Dermis blood vessel endothelial cell (primary cell): ENCODE measurements around the gene OR13F1. TPM values are rescaled to one million over a fixed set of nuclear protein-coding genes. Genes with fewer than 3 reads are reported as not detected.
"Not testable (repeated sequence)": the region's sequence is repeated elsewhere in the genome, so short reads cannot be mapped to it uniquely, and the experiment has no call there.

ENCODE experiments used
- DNase-seq: peaks from one replicate; pipeline ENCODE4 v3.0.0; 2010
- total RNA-seq: library from RNA; depleted of rRNA; stranded (reverse); fragments of >200 nt; gene quantifications from 2 replicates; pipeline ENCODE4 v1.2.3, GENCODE V29; 2014

Gene OR13F1, protein sequence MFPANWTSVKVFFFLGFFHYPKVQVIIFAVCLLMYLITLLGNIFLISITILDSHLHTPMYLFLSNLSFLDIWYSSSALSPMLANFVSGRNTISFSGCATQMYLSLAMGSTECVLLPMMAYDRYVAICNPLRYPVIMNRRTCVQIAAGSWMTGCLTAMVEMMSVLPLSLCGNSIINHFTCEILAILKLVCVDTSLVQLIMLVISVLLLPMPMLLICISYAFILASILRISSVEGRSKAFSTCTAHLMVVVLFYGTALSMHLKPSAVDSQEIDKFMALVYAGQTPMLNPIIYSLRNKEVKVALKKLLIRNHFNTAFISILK
- total RNA-seq: not detected in 2 replicates

DNA sequence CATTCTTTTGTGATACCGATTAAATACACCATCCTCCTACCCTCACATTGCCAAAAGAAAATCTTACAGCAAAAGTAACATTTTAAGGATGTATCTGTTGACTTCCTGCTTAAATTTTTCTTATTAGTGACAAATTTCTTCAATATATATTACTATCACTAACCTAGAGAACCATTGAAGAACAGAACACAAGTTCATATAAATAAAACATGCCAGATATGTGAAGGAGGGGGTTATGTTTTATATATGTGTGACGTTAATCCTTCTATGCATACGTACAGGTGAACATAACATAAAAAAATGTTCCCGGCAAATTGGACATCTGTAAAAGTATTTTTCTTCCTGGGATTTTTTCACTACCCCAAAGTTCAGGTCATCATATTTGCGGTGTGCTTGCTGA lies at the start of gene OR13F1:
Gene OR13F1 (plus strand): TSS at position 301 of the 400 bp plus-strand sequence. CDS start 0 bp downstream, at position 301.
- DNase-seq: no peak

DNA sequence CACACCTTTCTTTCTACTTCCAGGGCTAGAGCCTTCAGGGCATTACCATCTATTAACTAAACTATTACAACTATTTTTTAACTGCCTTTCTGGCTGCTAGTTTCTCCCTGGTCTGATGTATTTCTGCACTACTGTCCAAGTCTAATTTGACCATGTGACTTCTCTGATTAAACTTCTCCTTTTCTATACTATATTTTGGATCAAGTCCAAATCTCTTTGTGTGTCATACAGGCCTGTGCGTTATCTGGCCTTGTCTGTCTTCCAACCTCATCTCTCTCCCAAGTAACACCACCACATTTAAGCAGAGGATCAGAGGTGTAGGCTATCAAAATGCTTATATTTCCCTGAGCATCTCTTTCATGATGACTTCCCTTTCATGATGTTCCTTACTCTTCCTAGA lies 47.2 kb upstream of the OR13F1 start:
- DNase-seq: no peak

DNA sequence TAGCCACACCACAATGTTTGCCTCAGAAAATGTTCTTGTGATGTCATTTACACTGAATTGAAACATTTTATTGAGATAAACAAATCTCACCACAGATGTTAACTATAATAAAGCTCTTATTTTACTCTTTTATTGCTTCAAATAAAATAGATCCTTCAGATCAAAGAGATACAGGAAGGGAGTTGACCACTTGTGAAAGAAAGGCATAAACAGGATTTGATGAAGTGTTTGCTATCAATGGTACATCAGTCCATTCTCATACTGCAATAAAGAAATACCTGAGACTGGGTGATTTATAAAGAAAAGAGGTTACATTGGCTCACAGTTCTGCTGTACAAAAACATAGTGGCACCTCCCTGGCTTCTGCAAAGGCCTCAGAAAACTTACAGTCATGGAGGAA lies 40.2 kb upstream of the OR13F1 start:
- DNase-seq: no peak

DNA sequence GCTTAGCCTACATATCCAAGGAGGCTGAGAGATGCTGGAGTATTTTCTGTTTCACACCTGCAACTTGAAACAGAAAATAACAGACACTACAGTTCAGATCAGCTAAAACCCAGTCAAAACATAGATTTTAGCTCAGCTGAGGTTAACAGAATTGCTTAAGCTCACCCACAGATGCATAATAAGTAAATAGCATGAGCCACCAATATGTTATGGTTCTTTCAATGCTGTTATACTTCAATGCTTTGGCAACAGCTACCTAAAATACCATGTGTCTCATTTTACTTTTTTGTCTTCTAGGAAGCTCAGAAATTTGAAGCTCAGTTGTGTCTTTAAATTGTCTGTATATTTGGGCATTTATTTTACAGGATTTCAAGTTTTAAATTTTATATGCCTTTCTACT lies 35.8 kb upstream of the OR13F1 start:
- no peak for DNase-seq

DNA sequence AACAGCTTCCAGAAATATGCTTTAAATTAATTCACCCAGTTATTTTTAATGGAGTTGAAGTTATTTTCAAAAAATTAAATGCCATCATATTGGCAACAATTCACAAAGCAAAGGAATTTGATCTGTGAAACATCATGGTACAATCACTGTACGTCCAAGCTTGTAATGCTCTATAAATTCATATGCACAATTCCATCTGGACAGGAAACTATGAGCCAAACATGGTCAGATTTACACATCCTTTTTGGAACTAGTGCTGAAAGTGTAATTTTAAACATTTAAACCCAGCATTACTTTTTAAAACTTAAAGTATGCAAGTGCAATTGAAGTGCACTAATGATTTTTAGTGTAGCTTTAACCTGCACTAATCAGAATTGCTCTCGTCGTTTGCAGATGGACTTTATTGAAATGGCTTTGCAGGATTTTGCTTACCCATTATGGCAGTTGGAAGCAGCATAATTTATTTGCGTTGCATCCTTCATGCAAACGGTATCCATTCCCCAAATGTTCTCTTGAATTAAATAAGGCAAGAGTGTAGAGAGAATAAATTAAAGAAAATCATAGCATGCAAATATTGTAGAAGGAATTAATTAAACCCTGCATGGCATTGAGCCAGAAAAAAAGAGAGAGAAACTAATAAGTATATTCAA lies 21.0 kb upstream of the OR13F1 start:
- DNase-seq: no peak

DNA sequence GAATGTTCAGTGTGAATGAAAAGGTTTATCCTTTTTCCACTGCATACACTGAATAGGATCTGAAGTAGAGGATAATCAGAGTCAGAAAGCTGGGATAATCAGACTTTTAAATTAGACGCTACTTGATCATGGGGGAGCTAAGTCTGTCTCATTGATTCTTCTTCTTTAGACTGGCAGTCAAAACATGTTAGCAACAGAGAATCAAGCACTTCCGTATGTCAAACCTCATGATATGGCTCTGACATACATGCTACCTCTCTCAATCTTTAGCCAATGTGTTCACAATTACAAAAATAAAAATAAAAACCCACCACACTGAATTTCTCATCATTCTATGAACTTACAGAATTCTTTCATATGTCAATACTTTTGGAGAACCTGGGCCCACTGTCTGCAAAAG lies 19.0 kb upstream of the OR13F1 start:
- DNase-seq: no peak

DNA sequence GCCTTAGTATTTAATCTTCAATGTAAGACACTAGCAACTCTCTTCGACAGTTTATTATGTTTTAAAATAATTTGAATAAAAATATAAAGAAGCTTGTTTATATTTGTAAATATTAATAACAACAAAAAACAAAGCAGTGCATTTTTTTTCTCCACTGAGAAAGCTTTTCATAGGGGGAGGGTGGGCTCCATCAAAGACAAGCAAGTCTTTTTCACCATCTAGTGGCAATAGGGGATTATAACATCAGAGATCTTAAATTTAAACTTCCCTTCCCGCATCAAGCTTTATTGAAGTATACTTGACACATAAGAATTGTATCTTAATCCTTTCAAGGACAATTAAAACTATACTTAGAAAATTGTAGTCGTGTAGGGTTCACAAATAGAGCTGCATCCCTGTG lies 9.3 kb upstream of the OR13F1 start:
- DNase-seq: no peak

DNA sequence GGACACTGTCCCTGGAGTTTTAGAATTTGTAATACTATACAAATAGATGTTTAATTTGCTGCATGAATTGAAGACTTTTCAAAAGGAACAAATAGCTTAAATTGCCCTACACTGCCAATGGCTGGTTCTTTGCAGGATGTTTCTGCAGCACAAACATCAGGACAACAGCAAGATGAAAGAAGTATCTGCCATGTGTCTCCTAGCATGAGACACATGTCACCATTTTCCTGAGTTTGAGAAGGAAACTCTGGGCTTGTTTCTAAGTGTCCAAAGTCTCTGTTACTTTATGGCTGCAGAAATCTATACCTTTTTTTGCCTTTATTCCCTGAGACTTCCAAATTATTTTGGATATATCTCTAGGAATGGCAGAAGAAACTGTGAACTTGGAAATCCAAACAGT lies 623 bp upstream of the OR13F1 start:
- DNase-seq: no peak

DNA sequence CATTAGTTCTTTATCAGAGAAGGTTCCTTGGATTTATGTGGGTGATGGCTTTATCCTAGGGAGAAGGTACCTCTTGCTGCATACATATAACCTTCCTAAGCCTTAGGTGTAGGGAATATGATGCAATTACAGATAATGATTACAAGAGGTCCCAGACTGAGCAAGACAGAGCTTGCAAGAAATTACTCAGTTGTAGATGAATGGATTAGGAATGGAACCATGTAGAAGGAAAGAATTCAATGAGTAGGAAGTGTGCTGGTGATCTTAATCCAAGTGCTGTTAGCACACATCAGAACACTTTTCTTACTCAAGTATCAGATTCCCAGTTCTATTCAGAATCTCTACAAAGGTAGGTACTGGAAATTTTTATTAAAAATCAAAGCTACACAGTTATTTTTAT lies 2.5 kb downstream of the OR13F1 start:
- DNase-seq: no peak

DNA sequence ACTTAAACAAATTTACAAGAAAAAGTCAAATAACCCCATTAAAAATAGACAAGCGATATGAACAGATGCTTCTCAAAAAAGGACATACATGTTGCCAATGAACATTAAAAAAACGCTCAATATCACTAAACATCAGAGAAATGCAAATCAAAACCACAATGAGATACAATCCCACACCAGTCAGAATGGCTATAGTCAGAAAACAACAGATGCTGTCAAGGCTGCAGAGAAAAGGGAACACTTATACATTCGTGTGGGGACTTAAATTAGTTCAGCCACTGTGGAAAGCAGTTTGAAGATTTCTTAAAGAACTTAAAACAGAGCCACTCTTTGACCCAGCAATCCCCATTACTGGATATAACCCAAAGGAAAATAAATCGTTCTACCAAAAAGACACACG lies 10.8 kb downstream of the OR13F1 start:
- DNase-seq: no peak

DNA sequence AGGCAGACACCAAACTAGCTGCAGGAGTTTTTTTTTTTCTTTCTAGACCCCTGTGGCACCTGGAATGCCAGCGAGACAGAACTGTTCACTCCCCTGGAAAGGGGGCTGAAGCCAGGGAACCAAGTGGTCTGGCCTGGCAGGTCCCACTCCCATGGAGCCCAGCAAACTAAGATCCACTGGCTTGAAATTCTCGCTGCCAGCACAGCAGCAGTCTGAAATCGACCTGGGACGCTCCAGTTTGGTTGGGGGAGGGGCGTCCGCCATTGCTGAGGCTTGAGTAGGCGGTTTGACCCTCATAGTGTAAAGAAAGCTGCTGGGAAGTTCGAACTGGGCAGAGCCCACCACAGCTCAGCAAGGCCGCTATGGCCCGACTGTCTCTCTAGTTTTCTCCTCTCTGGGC lies 16.2 kb downstream of the OR13F1 start:
- DNase-seq: not testable (repeated sequence)

DNA sequence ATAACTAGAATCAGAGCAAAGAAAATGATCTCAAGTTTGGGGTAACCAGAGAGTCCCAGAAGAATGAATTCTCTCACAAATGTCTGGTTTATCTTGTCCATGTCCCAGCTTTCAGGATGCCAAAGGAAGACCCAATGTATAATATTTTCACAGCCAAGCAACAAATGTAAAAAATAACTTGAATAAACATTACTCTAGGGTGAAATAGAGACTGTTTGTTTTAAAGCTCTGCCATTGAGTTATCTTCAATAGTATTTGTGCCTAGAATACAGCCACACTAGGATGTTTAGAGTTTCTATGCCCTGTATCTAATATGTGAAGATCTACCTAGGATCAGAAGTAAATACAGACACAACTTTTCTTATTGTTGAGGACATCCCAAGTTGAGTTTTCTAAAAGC lies 23.0 kb downstream of the OR13F1 start, which contains the start of gene OR13C4:
Gene OR13C4 (minus strand): TSS at position 101 of the 400 bp plus-strand sequence. CDS start 0 bp downstream, at position 101.
- DNase-seq: no peak

DNA sequence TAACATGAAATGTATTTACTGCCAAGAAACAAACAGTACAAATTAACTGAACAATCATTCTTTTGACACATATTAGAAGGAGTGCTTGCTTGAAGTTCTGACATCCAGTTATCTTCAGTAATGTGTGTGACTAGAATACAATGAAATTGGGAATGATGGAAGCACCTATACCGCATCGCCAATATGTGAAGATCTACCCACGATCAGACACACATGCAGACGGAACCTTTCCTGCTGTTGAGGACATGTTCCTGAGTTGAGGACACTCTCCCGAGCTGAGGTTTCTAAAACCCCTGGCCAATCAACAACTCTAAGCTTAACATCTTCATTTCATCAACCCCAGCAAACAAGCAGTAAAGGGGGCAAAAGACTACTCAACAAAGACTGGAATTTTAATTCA lies 32.7 kb downstream of the OR13F1 start, which contains the start of gene OR13C3:
Gene OR13C3 (minus strand): TSS at position 101 of the 400 bp plus-strand sequence. CDS start 133 bp downstream, outside the sequence.
- DNase-seq: no peak

DNA sequence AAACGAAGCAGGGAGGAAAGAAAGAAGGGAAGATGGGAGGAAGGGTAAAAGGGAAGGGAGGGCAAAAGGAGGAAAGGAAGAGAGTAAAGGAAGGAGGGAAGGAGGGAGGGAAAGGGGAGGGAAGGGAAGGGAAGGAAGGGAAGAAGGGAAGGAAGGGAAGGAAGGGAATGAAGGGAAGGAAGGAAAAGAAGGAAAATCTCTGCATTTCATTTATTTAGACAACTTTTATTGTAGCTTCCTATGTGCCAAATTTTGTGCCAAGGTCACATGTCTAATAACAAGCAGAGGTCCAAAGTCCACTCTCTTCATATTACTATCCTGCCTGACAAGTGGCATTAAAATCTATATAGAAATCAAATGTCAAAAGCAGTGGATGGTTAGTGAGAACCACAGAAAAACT lies 35.2 kb downstream of the OR13F1 start:
- DNase-seq: no peak

DNA sequence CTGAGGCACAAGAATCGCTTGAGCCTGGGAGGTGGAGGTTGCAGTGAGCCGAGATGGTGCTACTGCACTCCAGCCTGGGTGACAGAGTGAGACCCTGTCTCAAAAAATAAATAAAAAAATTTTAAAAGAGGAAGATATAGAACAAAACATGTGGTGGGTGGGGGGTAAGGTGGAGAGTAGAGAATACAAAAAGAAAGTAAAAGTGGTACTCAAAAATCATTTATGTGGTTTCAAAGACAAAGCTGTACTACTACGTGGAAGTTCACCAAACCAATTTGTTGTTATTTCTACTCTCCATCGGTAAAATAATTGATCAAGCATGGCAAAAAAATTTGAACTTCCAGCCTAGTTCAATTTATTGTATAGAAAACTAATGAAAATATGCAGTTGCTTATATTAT lies 40.6 kb downstream of the OR13F1 start:
- DNase-seq: no peak

DNA sequence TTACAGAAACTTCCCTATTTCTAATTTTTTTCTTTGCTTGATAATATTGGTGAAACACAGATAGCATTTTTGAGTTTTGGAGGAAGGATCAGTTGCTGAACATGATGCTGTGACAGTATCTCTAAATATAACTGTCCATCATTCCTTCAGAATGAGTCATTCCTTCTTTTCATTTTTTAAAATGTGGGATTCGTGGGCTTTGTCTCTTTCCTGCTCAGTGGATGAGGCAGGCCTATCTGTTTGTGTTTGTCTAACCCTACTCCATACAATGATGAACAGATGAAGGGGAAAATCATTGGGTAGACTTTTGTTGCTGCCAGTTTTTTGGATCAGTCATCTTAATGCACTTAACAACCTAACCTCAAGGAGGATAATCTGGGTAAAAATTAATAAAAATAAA lies 49.2 kb downstream of the OR13F1 start:
- no peak for DNase-seq

Other genes with a start within 250 kb of the OR13F1 start
- gene OR13C4, start 22.9 kb downstream of the OR13F1 start, total RNA-seq: not detected in 2 replicates
- not detected in 2 replicates for gene OR13C3, start 32.6 kb downstream of the OR13F1 start, total RNA-seq
- gene OR13C8, start 64.9 kb downstream of the OR13F1 start, total RNA-seq: not detected in 2 replicates
- gene OR13C5, start 95.2 kb downstream of the OR13F1 start, total RNA-seq: not detected in 2 replicates
- not detected in 2 replicates for gene OR13C2, start 101.4 kb downstream of the OR13F1 start, total RNA-seq
- not detected in 2 replicates for gene OR13C9, start 113.9 kb downstream of the OR13F1 start, total RNA-seq
- gene OR13D1, start 190.3 kb downstream of the OR13F1 start, total RNA-seq: not detected in 2 replicates
- 44.0 and 52.1 TPM in 2 replicates for gene NIPSNAP3A, start 243.4 kb downstream of the OR13F1 start, total RNA-seq